COLO668 (cell line): ENCODE measurements around the gene TMUB2.

ENCODE experiments used
- DNase-seq: peaks from one replicate; lab custom pipeline; 2025; ENCODE audit not compliant: unreplicated experiment; lab: John Stamatoyannopoulos, UW

TMUB2 gene

GRCh38 chr17:44176671-44177501 is 9.9 kb upstream of the TMUB2 start:
- DNase-seq, result no peak

- DNase-seq, result no peak
Measured at GRCh38 chr17:44177640-44178039, 9.1 kb upstream of the TMUB2 start.

- DNase-seq, result no peak
Measured at GRCh38 chr17:44178133-44178532, 8.6 kb upstream of the TMUB2 start.

GRCh38 chr17:44183024-44183423 is 3.7 kb upstream of the TMUB2 start:
- DNase-seq, result no peak

- DNase-seq, result no peak
Measured at GRCh38 chr17:44184212-44184810, 2.5 kb upstream of the TMUB2 start.

- no peak for DNase-seq
Measured at GRCh38 chr17:44187131-44187899, 543 bp downstream of the TMUB2 start.

- DNase-seq, result no peak
Measured at GRCh38 chr17:44188576-44189403, 2.0 kb downstream of the TMUB2 start.

- DNase-seq, result no peak
Measured at GRCh38 chr17:44190481-44190880, 3.7 kb downstream of the TMUB2 start.

GRCh38 chr17:44191369-44191768 is 4.6 kb downstream of the TMUB2 start:
- no peak for DNase-seq

GRCh38 chr17:44191941-44192496 is 5.2 kb downstream of the TMUB2 start:
- no peak for DNase-seq

- DNase-seq, result no peak
Measured at GRCh38 chr17:44192750-44193149, 6.0 kb downstream of the TMUB2 start.

GRCh38 chr17:44193326-44194084 is 6.7 kb downstream of the TMUB2 start:
- no peak for DNase-seq

GRCh38 chr17:44197107-44197506 is 10.3 kb downstream of the TMUB2 start:
- no peak for DNase-seq

- no peak for DNase-seq
Measured at GRCh38 chr17:44197980-44198720, 11.4 kb downstream of the TMUB2 start.

GRCh38 chr17:44198721-44199552 is 12.2 kb downstream of the TMUB2 start:
- DNase-seq, result peak; percentile 54

- peak; percentile 97 for DNase-seq
Measured at GRCh38 chr17:44199553-44200477, 13.0 kb downstream of the TMUB2 start, which contains the start of gene ATXN7L3. TSS of gene ATXN7L3 (minus strand) at chr17:44199884. CDS start at chr17:44198070, 1,814 bp downstream.

- peak; percentile 46 for DNase-seq
Measured at GRCh38 chr17:44200478-44201155, 13.8 kb downstream of the TMUB2 start.
